ENCODE data around the gene SPSB1.
"Not testable (repeated sequence)": the region's sequence is repeated elsewhere in the genome, so short reads cannot be mapped to it uniquely, and the experiment has no call there.

The SPSB1 gene

DNA sequence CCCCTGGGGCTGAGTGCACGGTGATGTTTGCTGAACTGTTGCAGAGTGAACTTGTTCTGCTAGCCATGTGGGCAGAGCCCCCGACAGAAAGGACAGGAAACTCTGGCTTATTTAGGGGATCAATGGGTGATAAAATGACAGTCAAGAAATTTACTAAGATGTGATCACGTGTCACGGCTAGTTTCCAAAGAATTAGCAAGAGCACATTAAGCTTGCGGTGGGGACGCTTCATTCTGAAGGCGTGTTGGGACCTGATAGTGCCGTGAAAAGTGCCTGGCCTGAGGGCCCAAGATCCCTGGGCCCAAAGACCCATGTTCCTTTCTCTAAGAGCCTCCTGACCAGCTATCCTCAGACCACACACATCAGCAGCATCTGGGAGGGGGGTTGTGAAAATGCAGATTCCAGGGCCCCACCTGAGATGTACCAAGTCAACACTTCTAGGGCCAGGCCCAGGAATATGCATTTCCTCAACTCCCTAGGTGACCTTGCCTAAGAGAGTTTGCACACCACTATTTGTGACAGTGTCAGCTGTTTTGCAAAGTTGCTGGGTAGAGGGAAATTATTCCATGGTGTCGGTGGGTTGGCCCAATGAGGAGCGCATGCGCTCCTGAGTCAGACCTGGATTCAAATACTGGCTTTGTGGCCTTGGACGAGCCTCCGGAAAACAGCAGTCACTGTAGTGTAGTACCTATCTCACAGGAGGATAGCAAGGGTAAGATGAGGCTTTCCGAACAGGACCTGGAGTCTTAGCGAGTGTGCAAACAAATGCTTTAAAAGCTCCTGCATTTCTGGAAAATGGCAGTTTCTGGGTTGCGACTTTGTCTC is 77.5 kb downstream of the SPSB1 start:
- DNase-seq = no peak

DNA sequence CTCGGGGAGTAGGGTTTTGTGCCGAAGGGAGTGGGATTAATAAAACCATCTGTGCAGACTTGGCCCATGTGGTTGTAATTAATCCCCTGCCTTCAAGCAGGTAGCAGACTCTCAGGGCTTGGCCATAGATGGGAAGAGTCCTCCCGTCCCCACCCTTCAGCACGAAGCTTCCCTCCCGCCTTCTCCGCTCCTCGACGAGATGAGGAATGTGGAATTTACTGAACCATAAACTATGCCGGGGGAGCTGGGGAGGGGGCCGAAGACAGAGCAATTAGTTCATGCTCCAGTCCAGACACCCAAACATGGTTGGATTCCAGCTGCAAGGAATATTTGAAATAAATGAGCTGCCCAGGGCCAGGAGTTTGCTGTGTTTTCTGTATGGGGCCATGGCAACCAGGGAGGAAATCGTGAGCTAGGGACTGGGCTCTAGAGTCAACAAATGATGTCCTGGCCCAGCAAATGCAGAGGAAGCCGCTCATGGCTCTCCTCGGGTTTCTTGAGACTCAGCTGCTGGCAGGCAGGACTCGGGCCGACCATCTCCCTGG is 78.8 kb downstream of the SPSB1 start:
- no peak for DNase-seq

DNA sequence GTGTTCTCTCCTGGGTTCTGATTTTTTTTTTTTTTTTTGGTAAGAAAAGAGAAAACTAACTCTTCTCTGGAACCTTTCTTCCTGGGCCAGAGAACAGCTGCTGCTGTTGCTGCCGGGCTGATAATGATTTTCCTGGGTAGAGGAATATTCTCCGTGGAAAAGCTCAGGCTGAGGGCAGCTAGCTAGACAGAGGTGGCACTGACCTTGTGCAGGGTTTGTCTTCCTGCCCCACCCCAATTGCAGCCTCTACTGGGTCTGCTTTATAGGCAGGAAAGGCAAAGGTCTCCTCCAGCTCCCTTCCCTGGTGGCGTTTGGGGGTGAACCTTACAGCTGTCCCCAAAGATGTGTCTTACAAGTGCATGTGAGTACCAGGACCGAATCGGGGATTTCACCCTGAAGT is 79.3 kb downstream of the SPSB1 start:
- DNase-seq = no peak

DNA sequence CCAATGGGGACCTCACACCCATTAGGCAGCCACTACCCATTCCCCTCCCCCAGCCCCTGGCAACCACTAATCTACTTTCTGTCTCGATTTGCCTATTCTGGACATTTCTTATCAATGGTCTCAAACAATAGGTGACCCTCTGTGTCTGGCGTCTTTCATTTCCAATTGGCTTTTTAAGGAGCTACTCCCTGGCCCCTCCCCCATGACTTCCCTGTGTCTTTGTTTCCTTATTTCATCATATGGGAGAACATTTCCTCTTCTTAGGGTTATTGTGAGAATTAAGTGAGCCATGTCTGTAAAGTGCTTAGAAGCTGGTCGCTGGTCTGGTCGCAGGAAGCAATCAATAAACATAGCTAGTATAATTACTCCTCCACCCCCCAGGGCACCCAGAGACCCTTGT is 80.9 kb downstream of the SPSB1 start:
- DNase-seq = no peak

DNA sequence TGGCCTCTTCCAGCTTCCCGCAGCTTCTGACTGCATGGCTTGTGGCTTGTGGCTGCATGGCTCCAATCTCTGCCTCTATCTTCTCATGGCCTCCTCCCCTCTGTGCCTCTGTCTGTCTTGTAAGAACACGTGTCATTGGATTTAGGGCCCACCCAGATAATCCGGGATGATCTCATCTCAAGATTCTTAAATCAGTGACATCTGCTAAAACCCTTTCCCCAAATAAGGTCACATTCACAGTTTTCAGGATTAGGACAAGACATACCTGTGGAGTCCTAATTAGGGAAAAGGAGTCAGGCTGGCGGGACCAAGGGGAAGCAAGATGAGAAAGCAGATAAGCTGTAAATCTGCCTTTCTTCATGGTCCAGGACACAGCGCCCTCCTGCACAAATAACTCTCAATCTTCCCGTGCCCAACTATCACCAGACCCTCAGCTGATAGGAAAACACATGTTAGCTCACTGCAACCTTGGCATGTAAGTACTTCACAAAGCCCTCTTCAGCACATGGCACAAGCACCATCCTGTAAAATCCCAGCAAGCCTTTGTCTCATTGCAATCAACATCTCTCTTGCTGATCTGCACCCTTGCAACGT is 82.2 kb downstream of the SPSB1 start:
- DNase-seq = no peak

DNA sequence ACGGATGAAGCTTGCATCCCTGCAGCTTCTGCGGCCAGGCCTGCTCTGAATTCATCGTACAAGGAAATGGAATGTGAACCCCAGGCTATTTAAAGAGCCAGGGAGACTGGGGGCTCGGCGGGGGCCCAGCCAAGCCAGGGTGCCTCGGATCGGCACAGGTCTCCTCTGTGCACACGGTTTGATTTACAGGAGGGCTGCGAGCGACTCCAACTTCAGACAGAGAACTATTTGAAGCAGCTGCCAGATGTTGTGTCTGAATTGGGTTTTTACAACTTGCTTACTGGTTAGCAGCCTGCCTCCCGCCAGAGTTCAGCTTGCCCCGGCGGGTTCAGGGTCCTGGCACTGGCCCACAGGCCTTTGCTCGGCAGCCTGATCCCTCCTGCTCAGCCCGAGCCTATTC is 83.2 kb downstream of the SPSB1 start:
- no peak for DNase-seq

DNA sequence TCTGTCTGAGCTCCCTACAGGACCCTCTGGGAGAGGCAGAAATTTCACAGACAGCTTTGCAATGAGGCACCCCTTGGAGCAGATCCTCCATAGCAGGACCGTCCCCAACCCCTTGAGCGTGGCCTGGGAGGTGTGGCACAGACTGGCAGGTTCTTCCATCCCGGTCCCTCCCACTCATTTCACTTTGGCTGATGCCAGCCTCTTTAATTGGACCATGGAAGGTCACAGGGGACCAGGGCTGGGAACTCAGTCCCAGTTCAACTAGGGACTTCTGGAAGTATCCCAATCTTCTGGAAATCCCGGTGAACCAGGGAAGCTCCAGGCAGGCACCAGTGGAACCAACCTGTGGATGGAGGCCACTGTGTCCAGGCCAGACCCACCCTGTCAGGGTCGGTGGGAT is 83.7 kb downstream of the SPSB1 start:
- DNase-seq = no peak

DNA sequence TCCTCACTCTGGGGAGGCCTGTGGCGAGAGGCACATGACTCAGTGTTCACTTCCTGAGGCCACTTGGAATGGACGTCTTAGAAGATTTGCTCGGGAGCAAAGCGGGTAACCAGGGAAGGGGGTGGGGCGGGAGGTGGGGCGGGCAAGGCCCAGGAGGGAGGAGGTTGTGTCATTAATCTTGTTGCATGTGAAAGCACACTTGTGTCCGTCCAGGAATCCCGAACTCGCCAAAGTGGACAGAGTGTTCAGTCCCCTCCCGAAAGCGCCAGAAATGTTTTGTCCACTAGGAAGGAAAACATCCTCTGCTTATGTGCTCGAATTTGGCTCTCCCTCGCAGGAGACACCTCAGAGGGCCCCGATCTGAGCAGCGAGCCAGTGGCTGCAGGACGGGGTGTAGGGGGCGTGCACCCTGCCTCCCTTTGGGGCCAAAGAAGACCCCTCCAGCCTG is 84.2 kb downstream of the SPSB1 start:
- DNase-seq = no peak

DNA sequence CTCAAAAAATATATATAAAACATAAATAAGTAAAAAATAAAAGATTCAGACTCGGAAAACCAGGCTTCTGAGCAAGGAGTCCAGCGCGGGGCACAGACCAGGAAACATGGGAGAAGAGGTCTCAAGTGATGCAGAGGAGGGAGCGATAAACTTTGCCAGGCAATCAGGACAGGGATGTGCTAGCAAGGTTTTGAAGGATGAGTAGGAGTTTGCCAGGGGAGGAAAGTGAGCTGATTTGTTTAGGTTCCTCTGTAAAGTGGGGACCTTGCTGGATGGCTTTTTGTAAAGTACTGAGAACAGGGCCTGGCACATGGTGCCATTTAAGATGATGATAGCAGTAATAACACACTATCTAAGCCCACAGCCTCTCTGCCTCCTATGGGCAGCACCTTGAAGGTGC is 86.1 kb downstream of the SPSB1 start:
- DNase-seq = no peak

DNA sequence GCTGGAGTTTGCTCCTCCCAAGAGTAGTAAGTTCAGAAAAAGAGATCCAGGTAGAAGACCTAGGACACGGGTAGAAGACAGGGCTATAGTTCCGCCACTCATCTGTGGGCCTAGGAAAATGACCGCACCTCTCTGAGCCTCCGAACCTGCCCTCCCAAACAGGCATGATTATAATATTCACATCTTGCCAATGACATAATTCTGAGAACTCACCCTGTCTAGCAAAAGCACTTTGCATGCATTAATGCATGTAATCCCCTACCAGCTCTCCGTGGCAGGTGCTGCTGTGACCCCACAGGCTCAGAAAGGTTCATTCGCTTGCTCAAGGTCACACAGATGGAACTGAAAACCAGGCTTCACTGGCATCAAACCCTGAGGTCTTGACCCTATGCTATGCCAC is 88.0 kb downstream of the SPSB1 start:
- DNase-seq = no peak

DNA sequence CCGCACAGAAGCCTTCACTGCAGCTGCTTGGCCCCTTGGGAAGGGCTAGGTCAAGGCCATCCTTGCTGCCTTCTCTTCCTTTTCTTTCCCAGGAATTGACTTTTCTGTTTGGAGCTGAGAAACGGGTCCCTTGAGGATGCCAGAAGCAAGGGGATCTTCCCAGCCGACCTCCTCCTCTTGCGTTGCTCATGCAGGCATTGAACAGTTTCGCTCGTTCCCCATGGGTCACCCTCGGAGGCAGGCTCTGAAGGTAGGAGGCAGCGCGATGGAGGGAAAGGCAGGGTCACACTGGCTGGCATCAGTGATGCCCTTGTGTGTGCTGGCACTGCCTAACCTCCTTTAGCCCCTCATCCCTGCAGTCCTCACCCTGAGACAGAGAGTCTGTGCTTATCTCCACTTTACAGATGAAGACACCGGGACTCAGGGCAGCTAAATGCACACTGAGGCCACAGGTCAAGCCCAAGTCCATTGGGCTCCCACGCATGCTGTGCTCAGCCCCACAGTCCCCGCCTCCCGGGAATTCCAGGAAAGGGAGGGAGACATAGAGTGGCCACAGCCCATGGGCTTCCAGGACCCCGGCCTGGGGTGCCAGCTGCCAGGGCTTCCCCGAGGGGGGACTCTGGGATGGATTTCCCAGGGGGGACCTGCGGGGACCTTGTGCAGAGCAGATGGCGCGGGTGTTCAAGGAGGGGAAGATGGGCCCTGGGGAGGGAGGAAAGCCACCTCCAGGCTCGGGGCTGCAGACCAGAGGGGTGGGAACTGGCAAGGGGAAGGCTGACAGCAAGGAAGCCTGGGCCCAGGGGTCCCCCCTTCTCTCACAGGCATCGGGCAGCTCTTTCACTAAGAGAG is 90.2 kb downstream of the SPSB1 start:
- no peak for DNase-seq

DNA sequence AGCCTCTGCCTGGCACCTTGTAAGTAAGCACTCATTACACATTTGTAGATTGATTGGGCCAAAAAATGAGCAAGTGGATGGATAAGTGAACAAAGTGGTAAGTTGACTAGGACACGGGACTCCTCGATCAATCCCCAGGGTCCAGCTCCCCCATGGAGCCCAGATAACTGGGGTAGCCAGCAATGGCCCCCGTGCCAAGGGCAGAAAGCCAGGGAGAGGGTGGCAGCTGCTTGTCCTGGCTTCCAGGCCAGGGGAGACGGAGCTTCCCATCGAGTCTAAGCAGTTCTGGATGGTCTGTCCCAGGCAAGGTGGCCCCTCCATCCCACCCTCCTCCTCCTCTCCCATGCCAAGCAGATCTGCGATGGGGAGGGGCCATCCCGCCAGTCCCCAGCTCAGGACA is 91.4 kb downstream of the SPSB1 start:
- DNase-seq = no peak

DNA sequence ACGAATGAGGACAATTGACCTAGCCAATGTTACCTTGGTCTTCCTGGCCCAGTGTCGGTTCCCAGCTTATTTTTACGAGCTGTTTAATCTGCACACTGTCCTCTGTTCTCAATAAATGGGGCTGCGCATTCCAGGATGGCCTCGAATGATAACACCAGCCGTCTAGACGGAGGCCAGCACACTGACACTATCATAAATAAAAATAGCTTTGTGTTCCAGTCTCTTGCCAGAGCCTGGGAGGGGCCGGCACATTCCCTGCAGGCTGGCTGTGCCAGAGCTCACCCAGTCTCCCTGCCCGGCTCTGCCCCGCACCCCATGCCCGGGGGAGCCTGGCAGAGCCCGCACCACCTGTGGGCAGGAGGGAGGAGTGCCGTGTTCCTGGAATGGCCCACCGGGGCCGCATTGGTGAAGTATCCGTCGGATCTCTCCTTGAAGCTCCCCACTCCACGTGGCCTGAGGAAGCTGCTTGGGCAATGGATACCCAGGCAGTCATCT is 92.1 kb downstream of the SPSB1 start:
- DNase-seq = no peak

DNA sequence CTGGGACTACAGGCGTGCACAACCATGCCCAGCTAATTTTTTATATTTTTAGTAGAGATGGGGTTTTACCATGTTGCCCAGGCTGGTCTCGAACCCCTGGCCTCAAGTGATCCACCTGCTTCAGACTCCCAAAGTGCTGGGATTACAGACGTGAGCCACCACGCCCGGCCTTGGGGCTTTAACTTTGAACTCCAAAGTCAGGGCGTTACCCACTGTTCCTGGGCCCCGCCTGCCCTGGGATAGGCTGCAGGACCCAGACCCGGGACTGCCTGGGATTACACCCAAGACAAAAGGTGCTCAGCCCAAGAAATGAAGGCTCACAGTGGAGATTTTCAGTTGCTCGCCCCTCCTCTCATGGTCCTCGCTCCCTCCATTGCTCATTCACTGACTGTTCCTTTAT is 92.7 kb downstream of the SPSB1 start:
- not testable (repeated sequence) for DNase-seq

DNA sequence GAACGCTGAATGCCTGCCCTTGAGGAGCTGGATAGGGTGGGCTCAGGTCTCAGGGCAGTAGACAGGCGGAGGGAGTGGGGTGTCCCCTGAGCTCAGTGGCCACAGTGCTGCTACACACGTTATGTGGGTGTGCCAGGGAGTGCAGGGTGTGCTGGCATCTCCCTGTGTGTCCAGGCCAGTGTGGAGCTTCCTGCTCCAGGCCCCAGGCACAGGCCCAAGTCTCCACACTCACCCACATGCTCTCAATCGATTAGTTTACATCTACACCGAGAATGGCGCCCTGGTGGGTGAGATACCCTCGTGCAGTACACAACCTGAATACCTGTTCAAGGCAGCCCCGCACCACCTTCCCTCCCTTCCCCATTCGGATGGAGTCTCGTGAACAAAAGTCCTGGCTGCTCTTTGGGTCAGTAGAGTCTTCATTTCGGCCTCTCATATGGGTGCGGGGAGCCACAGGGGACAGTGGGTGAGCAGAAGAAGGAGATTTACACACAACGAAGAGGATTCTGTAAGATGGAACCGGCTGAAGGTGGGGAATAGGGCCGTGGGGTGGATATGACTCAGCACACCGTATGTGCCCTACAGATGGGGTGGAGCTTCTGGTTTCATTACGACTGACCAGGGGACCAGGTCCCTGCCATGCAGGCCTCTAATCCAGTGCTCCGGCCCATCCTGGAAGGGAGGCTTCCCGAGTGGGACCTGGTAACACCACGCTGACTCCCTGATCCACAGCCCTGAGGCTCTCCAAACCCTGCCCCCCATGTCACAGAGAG is 93.3 kb downstream of the SPSB1 start:
- no peak for DNase-seq

DNA sequence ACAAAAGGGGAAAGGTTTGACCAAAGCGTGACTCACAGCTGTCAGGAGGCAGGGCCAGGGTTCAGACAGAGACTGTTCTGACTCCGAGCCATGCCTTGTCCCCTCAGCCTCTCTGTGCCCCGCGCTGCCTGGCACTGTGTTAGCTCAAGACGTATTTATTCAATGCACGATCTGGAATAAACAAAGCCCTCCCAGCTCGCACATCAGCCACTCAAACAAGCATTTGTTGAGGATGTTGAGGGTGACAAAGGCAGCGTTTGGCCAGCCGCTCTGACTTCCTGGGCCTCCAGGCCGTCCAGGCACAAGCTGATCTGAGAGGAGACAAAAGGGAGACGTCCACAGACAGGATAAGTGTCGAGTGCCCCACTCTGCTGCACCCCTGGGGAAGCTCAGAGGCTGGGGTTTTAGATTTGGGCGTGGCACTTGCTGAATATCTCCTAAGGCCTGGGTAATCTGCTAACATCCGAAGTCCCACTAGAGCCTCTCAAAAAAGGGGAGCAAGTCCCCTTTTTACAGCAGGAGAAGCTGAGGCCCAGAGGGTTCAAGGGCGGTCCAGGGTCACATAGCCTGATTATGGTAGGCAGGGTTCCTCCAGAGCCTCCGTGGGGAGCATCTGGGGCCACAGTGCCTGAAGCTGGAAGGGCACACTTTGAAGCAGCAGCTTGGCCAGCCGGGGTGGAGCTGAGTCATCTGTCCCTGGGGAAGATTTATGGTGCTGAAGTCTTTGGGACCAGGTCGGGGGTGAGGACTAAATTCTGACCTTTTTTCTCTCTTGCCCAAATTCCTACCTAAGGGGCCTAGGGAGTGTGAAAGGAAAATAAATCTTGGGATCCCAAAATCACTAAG is 95.9 kb downstream of the SPSB1 start:
- no peak for DNase-seq

DNA sequence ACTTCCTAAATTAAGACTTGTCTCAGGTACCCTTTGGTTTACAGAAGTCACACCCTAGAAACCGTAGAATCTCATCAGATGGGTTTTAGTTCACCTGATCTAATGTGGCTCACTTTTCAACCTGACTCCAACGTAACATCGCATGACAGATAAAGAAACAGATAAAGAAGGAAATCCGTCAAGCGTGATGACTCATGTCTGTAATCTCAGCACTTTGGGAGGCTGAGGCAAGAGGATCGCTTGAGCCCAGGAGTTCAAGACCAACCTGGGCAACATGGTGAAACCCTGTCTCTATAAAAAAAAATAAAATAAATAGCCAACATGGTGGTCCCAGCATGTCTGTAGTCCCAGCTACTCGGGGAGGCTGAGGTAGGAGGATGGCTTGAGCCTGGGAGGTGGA is 97.3 kb downstream of the SPSB1 start:
- DNase-seq = no peak

DNA sequence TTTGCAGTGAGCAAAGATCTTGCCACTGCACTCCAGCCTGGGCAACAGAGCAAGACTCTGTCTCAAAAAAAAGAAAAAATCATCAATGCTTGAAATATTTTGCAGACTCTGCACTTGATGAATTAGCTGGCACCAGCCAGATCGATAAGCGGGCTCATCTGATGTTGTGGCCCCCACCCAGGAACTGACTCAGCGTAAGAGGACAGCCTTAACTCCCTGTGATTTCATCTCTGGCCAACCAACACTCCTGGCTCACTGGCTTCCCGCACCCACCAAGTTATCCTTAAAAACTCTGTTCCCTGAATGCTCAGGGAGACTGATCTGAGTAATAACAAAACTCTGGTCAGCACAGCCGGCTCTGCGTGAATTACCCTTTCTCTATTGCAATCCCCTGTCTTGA is 98.9 kb downstream of the SPSB1 start:
- no peak for DNase-seq

DNA sequence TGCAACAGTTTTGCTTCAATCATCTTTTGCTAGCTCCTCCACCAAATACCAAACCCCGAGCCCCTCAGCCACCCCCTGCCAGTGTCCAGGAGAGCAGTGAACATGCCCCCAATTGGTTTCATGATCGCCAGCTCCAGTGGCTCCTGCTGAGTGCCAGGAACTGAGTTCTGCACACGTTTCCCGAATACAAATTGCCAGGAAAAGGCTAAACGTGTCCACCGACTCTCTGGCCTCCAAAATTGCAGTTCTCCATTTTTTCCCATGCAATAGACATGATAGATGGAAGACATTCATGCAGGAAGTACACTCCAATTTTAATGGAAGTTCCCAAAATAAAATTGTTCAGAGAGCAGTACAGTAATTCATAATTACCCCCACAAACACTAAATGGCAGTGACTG is 101.3 kb downstream of the SPSB1 start:
- no peak for DNase-seq

DNA sequence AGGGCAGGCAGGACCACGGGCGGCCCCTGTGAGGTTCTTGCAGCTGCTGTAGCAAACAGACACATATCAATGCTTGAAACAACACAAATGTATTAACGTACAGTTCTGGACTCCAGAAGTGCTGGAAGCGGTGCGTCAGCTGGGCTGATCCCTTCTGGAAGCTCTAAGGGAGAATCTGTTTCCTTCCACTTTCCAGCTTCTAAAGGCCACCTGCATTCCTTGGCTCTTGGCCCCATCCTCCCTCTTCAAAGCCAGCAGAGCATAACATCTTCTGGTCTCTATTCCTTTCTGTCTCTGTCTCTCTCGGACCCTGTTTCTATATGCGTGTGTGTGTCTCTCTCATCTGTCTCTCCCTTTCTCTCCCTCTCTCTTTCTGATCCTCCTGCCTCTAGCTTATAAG is 102.3 kb downstream of the SPSB1 start:
- no peak for DNase-seq

DNA sequence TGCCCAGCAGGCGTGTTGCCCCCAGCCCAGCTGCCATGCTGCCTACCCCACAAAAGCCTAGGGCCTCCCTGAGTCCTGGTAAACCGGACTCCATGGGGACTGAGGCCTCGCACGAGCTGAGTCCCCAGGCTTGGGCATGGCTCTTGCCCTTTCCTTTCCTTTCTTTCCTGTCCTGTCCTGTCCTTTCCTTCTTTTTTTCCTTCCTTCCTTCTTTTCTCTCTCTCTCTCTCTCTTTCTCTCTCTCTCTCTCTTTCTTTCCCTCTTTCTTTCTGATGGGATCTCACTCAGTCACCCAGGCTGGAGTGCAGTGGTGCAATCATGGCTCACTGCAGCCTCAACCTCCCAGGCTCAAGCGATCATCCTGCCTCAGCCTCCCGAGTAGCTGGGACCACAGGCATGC is 104.4 kb downstream of the SPSB1 start:
- DNase-seq = no peak

Data from Kasumi-1 (cell line).